ENCODE data around the gene RASL11A.

DNA sequence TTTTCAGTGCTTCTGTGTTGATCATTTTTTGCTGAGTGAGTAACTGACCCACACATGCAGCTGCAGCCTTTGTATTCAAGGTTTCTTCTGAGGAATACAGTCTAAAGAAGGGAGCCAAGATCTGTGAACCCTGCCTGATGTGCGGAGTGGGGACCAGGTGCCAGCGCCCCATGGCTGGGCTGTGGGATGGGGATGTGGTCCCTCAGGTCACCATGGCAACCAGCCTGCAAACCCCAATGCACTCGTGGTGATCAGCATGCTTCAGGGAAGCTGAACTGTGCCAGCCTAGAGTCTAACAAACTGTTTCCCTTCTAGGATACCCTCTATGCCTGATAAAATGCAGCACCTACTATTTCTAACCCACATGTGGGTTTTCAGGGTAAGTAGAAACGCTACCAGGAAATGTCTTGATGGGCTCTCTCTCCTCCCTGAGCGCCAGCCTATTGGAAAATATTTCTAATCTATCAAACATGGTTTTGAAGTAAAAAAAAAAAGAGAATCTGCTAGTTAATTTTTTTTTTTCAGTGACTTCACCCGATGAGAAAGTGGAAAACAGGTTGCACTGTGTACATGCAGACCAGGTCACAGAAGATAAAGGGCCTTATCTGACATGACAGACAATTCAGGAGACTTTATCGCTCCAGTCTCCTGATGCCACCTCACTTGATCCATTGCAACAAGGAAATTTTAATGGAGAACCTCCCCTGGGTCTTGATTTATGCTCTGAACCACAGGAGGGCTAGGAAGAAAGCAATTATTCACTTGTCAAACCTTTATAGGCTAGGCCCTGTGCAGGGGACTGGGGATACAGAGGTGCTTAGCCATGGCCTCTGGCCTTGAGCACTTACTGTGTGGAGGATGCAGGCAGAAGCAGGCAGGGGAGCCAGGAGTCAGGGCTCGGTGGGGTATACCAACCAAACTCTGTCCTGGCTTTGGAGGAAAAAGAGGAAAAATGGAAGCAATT is 51.1 kb downstream of the RASL11A start:
- TF ChIP-seq, protein P1, sequence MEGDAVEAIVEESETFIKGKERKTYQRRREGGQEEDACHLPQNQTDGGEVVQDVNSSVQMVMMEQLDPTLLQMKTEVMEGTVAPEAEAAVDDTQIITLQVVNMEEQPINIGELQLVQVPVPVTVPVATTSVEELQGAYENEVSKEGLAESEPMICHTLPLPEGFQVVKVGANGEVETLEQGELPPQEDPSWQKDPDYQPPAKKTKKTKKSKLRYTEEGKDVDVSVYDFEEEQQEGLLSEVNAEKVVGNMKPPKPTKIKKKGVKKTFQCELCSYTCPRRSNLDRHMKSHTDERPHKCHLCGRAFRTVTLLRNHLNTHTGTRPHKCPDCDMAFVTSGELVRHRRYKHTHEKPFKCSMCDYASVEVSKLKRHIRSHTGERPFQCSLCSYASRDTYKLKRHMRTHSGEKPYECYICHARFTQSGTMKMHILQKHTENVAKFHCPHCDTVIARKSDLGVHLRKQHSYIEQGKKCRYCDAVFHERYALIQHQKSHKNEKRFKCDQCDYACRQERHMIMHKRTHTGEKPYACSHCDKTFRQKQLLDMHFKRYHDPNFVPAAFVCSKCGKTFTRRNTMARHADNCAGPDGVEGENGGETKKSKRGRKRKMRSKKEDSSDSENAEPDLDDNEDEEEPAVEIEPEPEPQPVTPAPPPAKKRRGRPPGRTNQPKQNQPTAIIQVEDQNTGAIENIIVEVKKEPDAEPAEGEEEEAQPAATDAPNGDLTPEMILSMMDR (conservative IDR thresholded peaks at IDR 0.05; ENCODE audit: low read length) = no peak
- no peak for TF ChIP-seq EZH2phosphoT487 (IDR thresholded peaks at IDR 0.05; ENCODE audit: borderline replicate concordance)
